Upper lobe of left lung (tissue), 6 donors: Measurements from ENCODE around the gene KRT33A. TPM values are rescaled to one million over a fixed set of nuclear protein-coding genes. Genes with fewer than 3 reads are reported as not detected.
"Not testable (repeated sequence)": the region's sequence is repeated elsewhere in the genome, so short reads cannot be mapped to it uniquely, and the experiment has no call there.

Experiments
- ATAC-seq, 2 donors: fragments of 200-7000 bp; cut with Tn5 transposase; one replicate each; pipeline ENCODE4 v1.9.1; 2022; ENCODE audit warnings: mild to moderate bottlenecking in 2 of 2, moderate library complexity in 2 of 2; ENCODE audit not compliant: low FRiP score in 2 of 2
- DNase-seq, 2 donors: peaks; one replicate each; pipeline ENCODE4 v3.0.0-alpha.2; 2019 to 2020
- H3K27ac ChIP-seq, 4 donors: fragments of 200-600 bp; sonication (generic); one replicate each; pipeline ENCODE4 v1.5.1; 2016 to 2019
- H3K27me3 ChIP-seq, 4 donors: fragments of 200-600 bp; sonication (generic); one replicate each; pipeline ENCODE4 v1.5.1; 2017 to 2019
- H3K36me3 ChIP-seq, 4 donors: fragments of 200-600 bp; sonication (generic); one replicate each; pipeline ENCODE4 v1.5.1; 2016 to 2019
- H3K4me1 ChIP-seq, 4 donors: fragments of 200-600 bp; sonication (generic); one replicate each; pipeline ENCODE4 v1.5.1; 2018 to 2019
- H3K4me3 ChIP-seq, 4 donors: fragments of 200-600 bp; sonication (generic); one replicate each; pipeline ENCODE4 v1.5.1; 2017 to 2019; ENCODE audit warnings: mild to moderate bottlenecking in 2 of 4, moderate library complexity in 1 of 4
- H3K9me3 ChIP-seq, 4 donors: fragments of 200-600 bp; sonication (generic); one replicate each; pipeline ENCODE4 v1.5.1; 2018 to 2019
- EP300 ChIP-seq, 4 donors: sonication (generic); formaldehyde crosslinking; IDR thresholded peaks; one replicate each; pipeline ENCODE4 v1.5.1; 2017; ENCODE audit warnings: antibody characterized with exemption in 4 of 4, control low read depth in 2 of 4
- POLR2A ChIP-seq, 4 donors: fragments of 450-650 bp; IDR thresholded peaks; one replicate each; pipeline ENCODE4 v1.5.1; 2016 to 2017; ENCODE audit warnings: antibody characterized with exemption in 4 of 4, mild to moderate bottlenecking in 2 of 4
- POLR2AphosphoS5 ChIP-seq, 2 donors: sonication (generic); formaldehyde crosslinking; IDR thresholded peaks; one replicate each; pipeline ENCODE4 v1.5.1; 2017; ENCODE audit warnings: antibody characterized with exemption in 2 of 2
- WGBS, 2 donors: methylation state at CpG; one replicate each; pipeline ENCODE4 v1.1.5; 2017 to 2018; 5-methylcytosine and 5-hydroxymethylcytosine counted together
- total RNA-seq, 6 donors: library from RNA; depleted of rRNA in 4 of 6; stranded (reverse); fragments of >200 nt in 4 of 6; gene quantifications; one replicate each; pipeline versions ENCODE4 v1.1.0 to v1.2.1, GENCODE V29; 2016 to 2021
- TF ChIP-seq, protein P1 (sequence below), 6 experiments: fragments of 450-650 bp in 4 of 6; fragments of 200-600 bp in 2 of 6; sonication (generic) in 2 of 6; IDR thresholded peaks; one replicate each; pipeline ENCODE4 v1.5.1; 2016 to 2019; ENCODE audit warnings: antibody characterized with exemption in 6 of 6
- donor health status: DM: no; HTN: no; CAD: no; lungs with moderate emphysema.
- donor health status: DM: no; HTN: yes; CAD: no; lungs with severe emphysema.

Gene KRT33A
- total RNA-seq, 6 donors from 2014 or later, result not detected

DNA sequence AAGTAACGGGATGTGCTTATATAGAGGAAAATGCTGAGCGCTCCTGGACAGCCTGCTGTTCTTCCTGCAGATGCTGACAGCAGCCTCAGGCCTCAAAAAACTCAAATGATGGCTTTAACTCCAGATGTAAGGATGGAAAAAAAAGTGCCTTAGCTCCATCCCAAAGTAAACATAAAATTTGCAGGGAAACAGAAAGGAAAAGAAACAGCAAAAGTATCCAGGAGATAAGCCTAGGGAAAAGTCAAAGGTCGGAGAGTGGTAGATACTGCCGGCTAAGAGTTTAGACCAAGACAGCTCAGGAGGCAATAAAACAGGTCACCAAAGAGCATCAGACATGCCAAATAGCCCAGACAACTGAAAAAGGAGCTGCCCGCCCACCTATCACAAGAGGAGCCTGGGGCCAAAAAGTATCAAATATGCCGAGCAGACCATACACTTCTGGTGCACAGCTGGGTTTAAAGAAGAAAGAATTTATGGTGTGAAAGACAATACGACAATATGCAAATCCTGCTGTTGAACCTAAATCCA, 39.8 kb upstream of the KRT33A start:
- ATAC-seq, result no peak
- Histone ChIP-seq H3K36me3 (no peaks in the 10 kb centered on the region), H3K9me3 (peaks cover 4 to 12% (median 8%) of the 10 kb centered on the region in 4 donors), H3K27me3 (no peaks in the 10 kb centered on the region), H3K27ac (no peak overlapping the region), H3K4me1 (no peaks in the 10 kb centered on the region), H3K4me3 (no peak overlapping the region)
- no peak for TF ChIP-seq EP300 (IDR thresholded peaks at IDR 0.05)
- TF ChIP-seq, protein P1, sequence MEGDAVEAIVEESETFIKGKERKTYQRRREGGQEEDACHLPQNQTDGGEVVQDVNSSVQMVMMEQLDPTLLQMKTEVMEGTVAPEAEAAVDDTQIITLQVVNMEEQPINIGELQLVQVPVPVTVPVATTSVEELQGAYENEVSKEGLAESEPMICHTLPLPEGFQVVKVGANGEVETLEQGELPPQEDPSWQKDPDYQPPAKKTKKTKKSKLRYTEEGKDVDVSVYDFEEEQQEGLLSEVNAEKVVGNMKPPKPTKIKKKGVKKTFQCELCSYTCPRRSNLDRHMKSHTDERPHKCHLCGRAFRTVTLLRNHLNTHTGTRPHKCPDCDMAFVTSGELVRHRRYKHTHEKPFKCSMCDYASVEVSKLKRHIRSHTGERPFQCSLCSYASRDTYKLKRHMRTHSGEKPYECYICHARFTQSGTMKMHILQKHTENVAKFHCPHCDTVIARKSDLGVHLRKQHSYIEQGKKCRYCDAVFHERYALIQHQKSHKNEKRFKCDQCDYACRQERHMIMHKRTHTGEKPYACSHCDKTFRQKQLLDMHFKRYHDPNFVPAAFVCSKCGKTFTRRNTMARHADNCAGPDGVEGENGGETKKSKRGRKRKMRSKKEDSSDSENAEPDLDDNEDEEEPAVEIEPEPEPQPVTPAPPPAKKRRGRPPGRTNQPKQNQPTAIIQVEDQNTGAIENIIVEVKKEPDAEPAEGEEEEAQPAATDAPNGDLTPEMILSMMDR (IDR thresholded peaks at IDR 0.05), result no peak
- 72 to 76% methylated on average over 7 of the region's 7 CpGs for WGBS, 2 donors
- no peak for DNase-seq

DNA sequence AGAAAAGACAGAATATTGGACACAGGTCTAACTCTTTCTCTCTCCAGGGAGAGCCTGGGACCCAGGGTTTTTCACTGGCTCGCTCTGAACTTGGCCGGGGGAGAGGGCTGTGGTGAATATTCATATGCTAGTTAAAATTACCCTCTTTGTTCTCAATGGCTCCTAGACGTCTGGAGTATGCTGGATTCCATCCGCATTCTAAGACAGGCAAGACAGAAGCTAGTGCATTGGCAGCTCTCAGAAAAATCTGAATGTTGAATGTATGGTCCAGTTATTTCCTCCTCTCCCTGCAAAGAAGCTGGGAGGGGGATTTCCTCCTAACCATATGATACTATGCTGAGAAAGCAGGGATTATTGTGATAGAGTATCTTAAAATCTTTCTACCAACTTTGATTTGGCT, 37.0 kb upstream of the KRT33A start:
- H3K27me3 ChIP-seq, result no peaks in the 10 kb centered on the region
- H3K27ac ChIP-seq, result no peak overlapping the region
- DNase-seq (no peak), ATAC-seq (no peak)
- H3K36me3 ChIP-seq, result no peaks in the 10 kb centered on the region
- H3K9me3 ChIP-seq, result peaks cover 4 to 12% (median 8%) of the 10 kb centered on the region in 4 donors
- 65 to 71% methylated on average over 2 to 4 of the region's 4 CpGs for WGBS, 2 donors
- no peak overlapping the region for H3K4me3 ChIP-seq
- TF ChIP-seq POLR2A (IDR thresholded peaks at IDR 0.05), result no peak
- no peak for TF ChIP-seq EP300 (IDR thresholded peaks at IDR 0.05)
- TF ChIP-seq, protein P1 (IDR thresholded peaks at IDR 0.05), result no peak
- H3K4me1 ChIP-seq, result no peaks in the 10 kb centered on the region

DNA sequence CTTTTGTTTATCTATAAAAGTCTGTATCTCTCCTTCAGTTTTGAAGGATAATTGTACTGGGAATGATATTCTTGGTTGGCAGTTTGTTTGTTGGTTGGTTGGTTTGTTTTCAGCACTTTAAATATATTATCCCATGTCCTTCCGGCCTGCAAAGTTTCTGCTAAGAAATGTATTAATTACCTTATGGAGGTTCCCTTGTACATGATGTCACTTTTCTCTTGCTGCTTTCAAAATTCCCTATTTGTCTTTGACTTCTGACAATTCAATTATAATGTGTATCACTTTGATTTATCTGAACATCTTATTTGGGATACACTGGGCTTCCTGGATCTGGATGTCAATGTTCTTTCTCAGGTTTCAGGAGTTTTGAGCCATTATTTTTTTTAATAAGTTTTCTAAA, 35.6 kb upstream of the KRT33A start:
- peaks cover 4 to 12% (median 8%) of the 10 kb centered on the region in 4 donors for H3K9me3 ChIP-seq
- no peak for DNase-seq
- no peaks in the 10 kb centered on the region for H3K36me3 ChIP-seq
- H3K4me1 ChIP-seq, result no peaks in the 10 kb centered on the region
- H3K27ac ChIP-seq, result no peak overlapping the region
- H3K27me3 ChIP-seq, result no peaks in the 10 kb centered on the region
- WGBS, 2 donors, result 92 to 96% methylated on average over 1 of the region's 1 CpG
- H3K4me3 ChIP-seq, result no peak overlapping the region
- ATAC-seq, result no peak
- TF ChIP-seq POLR2A (IDR thresholded peaks at IDR 0.05) (no peak), EP300 (IDR thresholded peaks at IDR 0.05) (no peak), POLR2AphosphoS5 (IDR thresholded peaks at IDR 0.05) (no peak)
- TF ChIP-seq, protein P1 (IDR thresholded peaks at IDR 0.05), result no peak

DNA sequence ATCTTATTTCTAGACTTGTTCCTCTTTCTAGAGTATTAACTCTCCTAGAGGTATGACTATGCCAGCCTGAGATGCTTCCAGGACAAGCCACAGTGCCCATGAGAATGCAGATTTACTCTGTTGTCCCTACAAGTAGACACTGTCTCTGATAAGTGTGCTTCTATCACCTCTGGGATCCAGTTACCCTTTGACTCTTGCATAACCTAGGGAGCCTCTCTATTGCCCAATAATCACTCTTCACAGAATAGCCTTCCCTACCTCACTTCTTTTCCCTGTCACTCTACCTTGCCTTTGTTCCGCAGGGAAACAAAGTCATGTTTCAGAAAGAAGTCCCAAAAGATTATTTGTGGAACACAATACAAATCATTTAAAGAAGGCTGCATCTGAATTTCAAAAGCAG, 33.1 kb upstream of the KRT33A start:
- no peak overlapping the region for H3K27ac ChIP-seq
- 96 to 97% methylated on average over 1 of the region's 1 CpG for WGBS, 2 donors
- ATAC-seq, result no peak
- no peak overlapping the region for H3K4me3 ChIP-seq
- H3K36me3 ChIP-seq, result no peaks in the 10 kb centered on the region
- H3K27me3 ChIP-seq, result no peaks in the 10 kb centered on the region
- TF ChIP-seq POLR2A (IDR thresholded peaks at IDR 0.05) (no peak), EP300 (IDR thresholded peaks at IDR 0.05) (no peak)
- no peak for DNase-seq
- no peaks in the 10 kb centered on the region for H3K4me1 ChIP-seq
- peaks cover 4 to 12% (median 8%) of the 10 kb centered on the region in 4 donors for H3K9me3 ChIP-seq

DNA sequence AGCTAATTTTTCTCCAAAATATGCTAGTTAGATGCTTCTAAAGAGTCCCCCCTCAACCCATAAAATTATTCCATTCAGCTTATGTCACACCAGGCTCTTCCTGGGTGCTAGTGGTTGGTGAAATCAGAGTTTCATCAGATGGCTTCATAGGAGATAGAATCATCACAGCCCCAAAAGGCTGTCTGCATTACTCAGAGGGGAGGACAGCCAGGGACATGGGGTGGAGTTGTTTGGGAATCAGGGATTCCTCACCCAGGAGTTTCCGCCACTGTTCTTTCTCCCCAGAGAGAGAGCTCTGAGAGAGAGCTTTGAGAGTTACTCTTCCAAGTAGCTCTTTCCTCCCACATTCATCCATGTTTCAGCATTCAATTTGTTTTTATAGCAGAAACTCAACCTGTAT, 31.8 kb upstream of the KRT33A start:
- Histone ChIP-seq H3K9me3 (peaks cover 4 to 12% (median 8%) of the 10 kb centered on the region in 4 donors), H3K4me3 (no peak overlapping the region), H3K4me1 (no peaks in the 10 kb centered on the region), H3K36me3 (no peaks in the 10 kb centered on the region), H3K27me3 (no peaks in the 10 kb centered on the region), H3K27ac (no peak overlapping the region)
- DNase-seq (no peak), ATAC-seq (no peak)
- TF ChIP-seq EP300 (IDR thresholded peaks at IDR 0.05), result no peak
- 100% methylated on average over 1 of the region's 1 CpG for WGBS, 2 donors

DNA sequence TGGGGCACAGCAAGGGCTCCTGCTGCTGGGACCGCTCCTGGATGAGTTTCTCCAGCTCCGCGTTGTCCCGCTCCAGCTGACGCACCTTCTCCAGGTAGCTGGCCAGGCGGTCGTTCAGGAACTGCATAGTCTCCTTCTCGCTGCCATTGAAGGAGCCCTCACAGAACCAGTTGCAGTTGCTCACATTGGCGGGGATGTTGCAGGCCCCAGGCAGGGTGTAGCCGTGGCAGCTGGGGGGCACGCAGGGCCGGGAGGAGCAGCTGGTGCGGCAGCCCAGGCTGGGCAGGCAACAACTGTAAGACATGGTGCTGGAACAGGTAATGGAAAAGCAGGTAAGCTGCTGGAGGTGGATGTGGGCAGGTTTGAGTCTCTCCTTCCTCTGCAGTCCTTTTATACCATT, 31.3 kb upstream of the KRT33A start, which contains the start of gene KRT34:
Gene KRT34, minus strand, starts transcription at position 364 of the 400 bp plus-strand sequence. Its CDS starts 60 bp downstream, at position 304.
- WGBS, 2 donors, result 83 to 96% methylated on average over 1 to 13 of the region's 13 CpGs
- ATAC-seq, result not testable (repeated sequence)

DNA sequence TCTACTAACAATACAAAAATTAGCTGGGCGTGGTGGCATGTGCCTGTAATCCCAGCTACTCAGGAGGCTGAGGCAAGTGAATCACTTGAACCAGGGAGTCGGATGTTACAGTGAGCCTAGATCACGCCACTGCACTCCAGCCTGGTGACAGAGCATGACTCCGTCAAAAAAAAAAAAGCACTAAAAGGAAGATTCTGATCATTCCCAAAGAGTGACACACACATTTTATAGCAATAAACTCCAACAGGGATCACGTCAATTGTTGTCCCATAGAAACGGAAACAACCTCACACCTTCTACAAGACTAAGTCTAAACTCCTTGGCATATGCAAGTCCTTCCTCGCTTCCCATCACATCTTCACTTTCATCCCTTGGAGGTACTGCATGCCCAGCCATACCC, 29.5 kb upstream of the KRT33A start:
- H3K4me3 ChIP-seq, H3K9me3 ChIP-seq, H3K27ac ChIP-seq, ATAC-seq, H3K36me3 ChIP-seq, H3K27me3 ChIP-seq, H3K4me1 ChIP-seq, DNase-seq: not testable (repeated sequence)
- 88 to 89% methylated on average over 7 of the region's 7 CpGs for WGBS, 2 donors

More for the DNA sequence above, 31.3 kb upstream of the KRT33A start, which contains the start of gene KRT34:
- not testable (repeated sequence) for H3K4me3 ChIP-seq, H3K4me1 ChIP-seq, H3K27ac ChIP-seq, H3K36me3 ChIP-seq, H3K27me3 ChIP-seq, H3K9me3 ChIP-seq
- peak in 1 of 2 donors; percentile 65 for DNase-seq
